Measurements from ENCODE around the gene MTA2. TPM values are rescaled to one million over a fixed set of nuclear protein-coding genes. Genes with fewer than 3 reads are reported as not detected.
"Not testable (repeated sequence)": the region's sequence is repeated elsewhere in the genome, so short reads cannot be mapped to it uniquely, and the experiment has no call there.

MTA2 gene
- polyA plus RNA-seq (130 and 140 TPM in 2 replicates), polyA minus RNA-seq (151 and 174 TPM in 2 replicates)

DNA sequence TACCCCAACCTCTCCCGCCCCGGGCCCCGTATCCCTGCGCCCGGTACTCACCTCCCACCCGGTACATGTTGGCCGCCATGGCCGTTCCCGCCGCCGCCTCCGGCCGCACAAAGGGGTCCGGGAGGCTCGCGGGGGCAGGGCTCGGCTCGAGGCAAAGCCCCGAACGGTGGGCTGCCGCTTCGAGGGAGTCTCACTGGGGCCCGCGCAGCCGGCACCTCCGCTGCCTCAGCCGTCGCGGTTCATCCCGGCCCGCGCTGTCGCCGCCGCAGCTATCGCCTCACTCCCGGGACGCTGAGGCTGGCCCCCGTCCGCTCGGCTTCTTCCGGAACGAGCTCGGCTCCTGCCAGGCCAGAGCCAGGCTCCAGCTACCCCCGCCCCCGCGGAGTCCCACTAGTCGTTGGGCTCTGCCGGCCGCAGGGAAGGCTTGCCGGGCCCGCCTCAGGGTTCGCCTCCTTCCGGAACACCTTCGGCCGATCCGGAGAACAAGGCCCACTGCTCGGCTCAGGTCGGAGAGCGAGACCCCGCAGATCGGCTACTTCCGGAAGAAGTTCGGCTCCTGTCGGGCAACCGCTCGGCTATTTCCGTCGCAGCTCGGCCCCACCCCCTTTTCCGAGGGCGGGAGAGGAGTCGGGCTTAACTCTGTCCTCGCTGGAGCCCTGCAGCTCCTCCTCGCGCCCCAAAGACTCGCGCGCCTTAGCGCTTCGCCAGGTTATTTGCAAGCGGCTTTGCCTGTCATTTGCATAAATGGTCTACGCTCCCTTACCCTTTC is at the start of gene MTA2:
Gene MTA2, minus strand, starts transcription at position 494 of the 769 bp plus-strand sequence. Its CDS starts 415 bp downstream, at position 79.
- Histone ChIP-seq H3F3A (ENCODE audit: insufficient read depth, low read length, poor library complexity, severe bottlenecking) (no peaks in the 10 kb centered on the region), H3K36me3 (ENCODE audit: insufficient read depth, low read length) (no peaks in the 10 kb centered on the region), H3K27ac (ENCODE audit: low read length) (peak within 1 kb of the TSS; percentile 87), H3K9ac (ENCODE audit: low read length) (peak within 1 kb of the TSS; percentile 98), H3K4me3 (ENCODE audit: low read length) (peak within 1 kb of the TSS; percentile 100), H3K27me3 (ENCODE audit: insufficient read depth, low read depth, low read length) (no peaks in the 10 kb centered on the region), H3K79me2 (replicated peaks; ENCODE audit: insufficient read depth, low read length) (peaks cover 35% of the 10 kb centered on the region), H2AFZ (ENCODE audit: low read depth, low read length) (peak within 1 kb of the TSS; percentile 77), H4K20me1 (ENCODE audit: insufficient read depth) (no peaks in the 10 kb centered on the region), H3K4me2 (ENCODE audit: low read length) (peak within 1 kb of the TSS; percentile 87), H3K9me3 (ENCODE audit: low read length) (no peaks in the 10 kb centered on the region), H3K9me2 (ENCODE audit: insufficient read depth, low read length) (no peaks in the 10 kb centered on the region)
- TF ChIP-seq MXI1 (conservative IDR thresholded peaks at IDR 0.05; ENCODE audit: poor library complexity, severe bottlenecking) = peak; percentile 68
- no peak for TF ChIP-seq SMC3 (conservative IDR thresholded peaks at IDR 0.05; ENCODE audit: poor library complexity)
- TF ChIP-seq TAF1 (IDR thresholded peaks at IDR 0.05; ENCODE audit: low read depth) = peak; percentile 76
- TF ChIP-seq POLR2AphosphoS5 (IDR thresholded peaks at IDR 0.05) = peak; percentile 83
- TF ChIP-seq, protein P1, sequence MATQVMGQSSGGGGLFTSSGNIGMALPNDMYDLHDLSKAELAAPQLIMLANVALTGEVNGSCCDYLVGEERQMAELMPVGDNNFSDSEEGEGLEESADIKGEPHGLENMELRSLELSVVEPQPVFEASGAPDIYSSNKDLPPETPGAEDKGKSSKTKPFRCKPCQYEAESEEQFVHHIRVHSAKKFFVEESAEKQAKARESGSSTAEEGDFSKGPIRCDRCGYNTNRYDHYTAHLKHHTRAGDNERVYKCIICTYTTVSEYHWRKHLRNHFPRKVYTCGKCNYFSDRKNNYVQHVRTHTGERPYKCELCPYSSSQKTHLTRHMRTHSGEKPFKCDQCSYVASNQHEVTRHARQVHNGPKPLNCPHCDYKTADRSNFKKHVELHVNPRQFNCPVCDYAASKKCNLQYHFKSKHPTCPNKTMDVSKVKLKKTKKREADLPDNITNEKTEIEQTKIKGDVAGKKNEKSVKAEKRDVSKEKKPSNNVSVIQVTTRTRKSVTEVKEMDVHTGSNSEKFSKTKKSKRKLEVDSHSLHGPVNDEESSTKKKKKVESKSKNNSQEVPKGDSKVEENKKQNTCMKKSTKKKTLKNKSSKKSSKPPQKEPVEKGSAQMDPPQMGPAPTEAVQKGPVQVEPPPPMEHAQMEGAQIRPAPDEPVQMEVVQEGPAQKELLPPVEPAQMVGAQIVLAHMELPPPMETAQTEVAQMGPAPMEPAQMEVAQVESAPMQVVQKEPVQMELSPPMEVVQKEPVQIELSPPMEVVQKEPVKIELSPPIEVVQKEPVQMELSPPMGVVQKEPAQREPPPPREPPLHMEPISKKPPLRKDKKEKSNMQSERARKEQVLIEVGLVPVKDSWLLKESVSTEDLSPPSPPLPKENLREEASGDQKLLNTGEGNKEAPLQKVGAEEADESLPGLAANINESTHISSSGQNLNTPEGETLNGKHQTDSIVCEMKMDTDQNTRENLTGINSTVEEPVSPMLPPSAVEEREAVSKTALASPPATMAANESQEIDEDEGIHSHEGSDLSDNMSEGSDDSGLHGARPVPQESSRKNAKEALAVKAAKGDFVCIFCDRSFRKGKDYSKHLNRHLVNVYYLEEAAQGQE (IDR thresholded peaks at IDR 0.05; ENCODE audit: borderline replicate concordance) = peak; percentile 44
- TF ChIP-seq, protein P2, sequence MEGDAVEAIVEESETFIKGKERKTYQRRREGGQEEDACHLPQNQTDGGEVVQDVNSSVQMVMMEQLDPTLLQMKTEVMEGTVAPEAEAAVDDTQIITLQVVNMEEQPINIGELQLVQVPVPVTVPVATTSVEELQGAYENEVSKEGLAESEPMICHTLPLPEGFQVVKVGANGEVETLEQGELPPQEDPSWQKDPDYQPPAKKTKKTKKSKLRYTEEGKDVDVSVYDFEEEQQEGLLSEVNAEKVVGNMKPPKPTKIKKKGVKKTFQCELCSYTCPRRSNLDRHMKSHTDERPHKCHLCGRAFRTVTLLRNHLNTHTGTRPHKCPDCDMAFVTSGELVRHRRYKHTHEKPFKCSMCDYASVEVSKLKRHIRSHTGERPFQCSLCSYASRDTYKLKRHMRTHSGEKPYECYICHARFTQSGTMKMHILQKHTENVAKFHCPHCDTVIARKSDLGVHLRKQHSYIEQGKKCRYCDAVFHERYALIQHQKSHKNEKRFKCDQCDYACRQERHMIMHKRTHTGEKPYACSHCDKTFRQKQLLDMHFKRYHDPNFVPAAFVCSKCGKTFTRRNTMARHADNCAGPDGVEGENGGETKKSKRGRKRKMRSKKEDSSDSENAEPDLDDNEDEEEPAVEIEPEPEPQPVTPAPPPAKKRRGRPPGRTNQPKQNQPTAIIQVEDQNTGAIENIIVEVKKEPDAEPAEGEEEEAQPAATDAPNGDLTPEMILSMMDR (IDR thresholded peaks at IDR 0.05; ENCODE audit: poor library complexity, severe bottlenecking) = no peak
- peak; percentile 34 for TF ChIP-seq EP300 (conservative IDR thresholded peaks at IDR 0.05; ENCODE audit: poor library complexity, severe bottlenecking)

DNA sequence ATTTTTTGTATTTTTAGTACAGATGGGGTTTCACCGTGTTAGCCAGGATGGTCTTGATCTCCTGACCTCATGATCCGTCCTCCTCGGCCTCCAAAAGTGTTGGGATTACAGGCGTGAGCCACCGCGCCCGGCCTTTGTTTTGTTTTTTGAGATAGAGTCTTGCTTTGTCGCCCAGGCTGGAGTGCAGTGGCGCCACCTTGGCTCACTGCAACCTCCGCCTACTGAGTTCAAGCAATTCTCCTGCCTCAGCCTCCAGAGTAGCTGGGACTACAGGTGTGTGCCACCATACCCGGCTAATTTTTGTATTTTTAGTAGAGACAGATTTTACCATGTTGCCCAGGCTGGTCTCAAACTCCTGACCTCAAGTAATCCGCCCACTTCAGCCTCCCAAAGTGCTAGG is 48.6 kb upstream of the MTA2 start:
- not testable (repeated sequence) for H3K9ac ChIP-seq (ENCODE audit: low read length); H3F3A ChIP-seq (ENCODE audit: insufficient read depth, low read length, poor library complexity, severe bottlenecking); H3K27ac ChIP-seq (ENCODE audit: low read length); H3K27me3 ChIP-seq (ENCODE audit: insufficient read depth, low read depth, low read length); H3K4me3 ChIP-seq (ENCODE audit: low read length); H3K36me3 ChIP-seq (ENCODE audit: insufficient read depth, low read length); H4K20me1 ChIP-seq (ENCODE audit: insufficient read depth); H3K4me2 ChIP-seq (ENCODE audit: low read length); H2AFZ ChIP-seq (ENCODE audit: low read depth, low read length); H3K9me3 ChIP-seq (ENCODE audit: low read length); H3K9me2 ChIP-seq (ENCODE audit: insufficient read depth, low read length)
- peaks cover 27% of the 10 kb centered on the region for H3K79me2 ChIP-seq (replicated peaks; ENCODE audit: insufficient read depth, low read length)

DNA sequence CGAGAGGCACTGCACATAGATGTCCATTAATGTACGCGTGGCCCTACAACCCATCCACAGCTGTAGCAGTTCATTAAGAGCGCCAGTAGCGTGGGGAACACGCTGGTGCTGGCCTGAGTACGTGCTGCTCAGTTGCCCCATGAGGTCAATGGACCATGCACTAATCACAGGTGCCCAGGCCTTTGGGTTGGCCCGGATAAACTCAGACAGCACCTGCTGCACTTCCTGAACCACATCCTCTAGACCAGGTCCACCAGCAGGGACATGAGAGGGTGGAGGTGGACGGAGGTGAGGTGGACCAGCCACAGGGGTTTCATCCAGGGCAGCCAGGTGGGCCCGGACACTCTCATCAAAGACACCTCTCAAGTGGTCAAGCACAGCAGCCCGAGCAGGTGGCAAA is 47.8 kb upstream of the MTA2 start:
- Histone ChIP-seq H3F3A (ENCODE audit: insufficient read depth, low read length, poor library complexity, severe bottlenecking) (no peaks in the 10 kb centered on the region), H3K27me3 (ENCODE audit: insufficient read depth, low read depth, low read length) (no peaks in the 10 kb centered on the region), H3K4me3 (ENCODE audit: low read length) (no peak overlapping the region), H2AFZ (ENCODE audit: low read depth, low read length) (no peak overlapping the region), H4K20me1 (ENCODE audit: insufficient read depth) (no peaks in the 10 kb centered on the region), H3K79me2 (replicated peaks; ENCODE audit: insufficient read depth, low read length) (peaks cover 34% of the 10 kb centered on the region), H3K36me3 (ENCODE audit: insufficient read depth, low read length) (no peaks in the 10 kb centered on the region), H3K9me2 (ENCODE audit: insufficient read depth, low read length) (no peaks in the 10 kb centered on the region), H3K9me3 (ENCODE audit: low read length) (no peaks in the 10 kb centered on the region), H3K4me2 (ENCODE audit: low read length) (no peak overlapping the region), H3K9ac (ENCODE audit: low read length) (no peak overlapping the region), H3K27ac (ENCODE audit: low read length) (no peak overlapping the region)
- TF ChIP-seq, protein P2 (IDR thresholded peaks at IDR 0.05; ENCODE audit: poor library complexity, severe bottlenecking) = no peak
- no peak for TF ChIP-seq TAF1 (IDR thresholded peaks at IDR 0.05; ENCODE audit: low read depth)
- no peak for TF ChIP-seq MXI1 (conservative IDR thresholded peaks at IDR 0.05; ENCODE audit: poor library complexity, severe bottlenecking)
- no peak for TF ChIP-seq RAD21 (conservative IDR thresholded peaks at IDR 0.05)
